ENCODE results near the gene GPD2.

GPD2 gene

GRCh38 chr2:156541706-156542105 is 105.5 kb downstream of the GPD2 start:
- H3K4me3 ChIP-seq (replicated peaks in 1 of 2; ENCODE audit: low read depth in 2 of 2, low read length in 2 of 2) = no peak overlapping the region
- no peak for TF ChIP-seq CTCF (IDR thresholded peaks at IDR 0.05; ENCODE audit: low read depth, low read length)
- no peak for DNase-seq (ENCODE audit: low read depth in 2 of 2)

GRCh38 chr2:156548413-156548812 is 112.2 kb downstream of the GPD2 start:
- no peak for DNase-seq (ENCODE audit: low read depth in 2 of 2)
- no peak for TF ChIP-seq CTCF (IDR thresholded peaks at IDR 0.05; ENCODE audit: low read depth, low read length)
- H3K4me3 ChIP-seq (replicated peaks in 1 of 2; ENCODE audit: low read depth in 2 of 2, low read length in 2 of 2) = no peak overlapping the region

- TF ChIP-seq CTCF (IDR thresholded peaks at IDR 0.05; ENCODE audit: low read depth, low read length) = no peak
- no peak for DNase-seq (ENCODE audit: low read depth in 2 of 2)
- no peak overlapping the region for H3K4me3 ChIP-seq (replicated peaks in 1 of 2; ENCODE audit: low read depth in 2 of 2, low read length in 2 of 2)
These were observed 117.7 kb downstream of the GPD2 start for GRCh38 chr2:156553714-156554442.

DNA sequence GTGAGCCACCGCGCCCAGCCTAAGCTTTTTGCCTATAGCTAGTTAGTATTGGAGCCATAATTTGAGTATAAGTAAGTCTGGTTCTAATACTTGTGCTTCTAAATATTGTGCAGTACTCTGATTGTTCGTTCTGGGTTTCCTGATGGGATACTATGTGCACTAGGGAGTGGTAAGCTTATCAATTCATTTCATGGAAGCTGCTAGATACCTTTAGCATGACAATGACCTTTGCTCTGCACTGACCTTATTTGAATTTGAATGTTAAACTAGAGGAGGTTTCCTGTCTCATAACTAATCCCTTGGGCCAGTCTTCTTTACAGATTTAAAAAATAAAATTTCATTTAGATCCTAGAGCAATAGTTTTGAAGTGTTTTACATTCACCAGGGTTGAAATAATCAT is 125.1 kb downstream of the GPD2 start:
- DNase-seq (ENCODE audit: low read depth in 2 of 2) = no peak
- TF ChIP-seq CTCF (IDR thresholded peaks at IDR 0.05; ENCODE audit: low read depth, low read length) = no peak
- no peak overlapping the region for H3K4me3 ChIP-seq (replicated peaks in 1 of 2; ENCODE audit: low read depth in 2 of 2, low read length in 2 of 2)

DNA sequence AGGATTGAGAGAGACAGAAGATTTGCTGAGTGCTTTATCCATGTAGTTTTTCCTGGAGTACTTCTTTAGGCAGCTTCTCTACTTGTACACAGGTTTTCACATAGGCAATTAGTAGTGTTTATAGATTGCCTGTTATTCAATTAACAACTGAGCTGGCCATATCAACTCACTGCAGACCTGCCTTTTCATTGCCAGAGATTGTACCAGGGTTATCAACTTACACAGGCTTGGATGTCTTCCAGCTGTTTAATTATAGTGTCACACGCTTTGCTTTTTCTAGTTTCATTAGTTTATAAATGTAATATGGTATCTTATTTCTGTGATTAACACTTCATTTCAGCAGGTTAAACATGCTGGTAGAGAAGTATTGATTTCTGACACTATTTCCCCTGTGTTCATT is 125.9 kb downstream of the GPD2 start:
- DNase-seq (ENCODE audit: low read depth in 2 of 2) = no peak
- TF ChIP-seq CTCF (IDR thresholded peaks at IDR 0.05; ENCODE audit: low read depth, low read length) = no peak

DNA sequence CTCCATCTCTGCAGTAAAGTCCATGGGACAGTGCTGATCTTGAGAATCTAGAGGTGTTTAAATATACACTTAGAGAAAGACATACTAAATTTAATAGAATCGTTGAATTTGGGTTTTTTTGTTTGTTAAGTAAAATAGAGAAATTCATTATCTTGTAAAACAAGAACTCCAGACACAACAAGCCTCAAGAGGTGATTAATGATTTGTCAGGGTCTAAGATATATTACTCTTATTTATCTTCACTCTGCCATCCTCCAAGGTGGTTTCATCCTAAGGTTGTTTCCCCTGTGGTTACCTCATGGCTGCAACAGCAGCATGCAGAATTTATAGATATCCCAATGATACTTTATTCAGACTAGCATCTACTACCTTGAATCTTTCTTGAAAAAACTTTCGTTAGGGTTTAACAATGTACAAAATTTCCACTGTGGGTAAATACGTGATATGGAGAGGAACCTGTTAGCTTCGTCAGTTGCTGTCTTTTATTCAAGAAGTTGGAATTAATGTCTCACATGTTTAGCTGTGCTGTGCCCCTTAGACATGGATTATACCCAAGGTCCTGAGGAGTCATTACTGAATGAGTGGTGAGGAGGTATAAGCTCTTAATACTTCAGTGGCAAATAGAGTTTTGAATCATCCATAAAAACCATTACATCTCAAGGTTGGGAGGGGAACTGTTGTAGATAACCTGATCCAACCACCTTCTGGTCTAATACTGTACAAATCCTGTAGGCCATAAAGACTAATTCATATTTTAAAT is 128.0 kb downstream of the GPD2 start:
- DNase-seq (ENCODE audit: low read depth in 2 of 2) = no peak
- TF ChIP-seq CTCF (IDR thresholded peaks at IDR 0.05; ENCODE audit: low read depth, low read length) = no peak

More for the DNA sequence above, 125.9 kb downstream of the GPD2 start:
- H3K4me3 ChIP-seq (replicated peaks in 1 of 2; ENCODE audit: low read depth in 2 of 2, low read length in 2 of 2) = no peak overlapping the region

More for the DNA sequence above, 128.0 kb downstream of the GPD2 start:
- H3K4me3 ChIP-seq (replicated peaks in 1 of 2; ENCODE audit: low read depth in 2 of 2, low read length in 2 of 2) = no peak overlapping the region

All from cardiac fibroblast (primary cell).